WTC11 (cell line): ENCODE measurements around the gene SLC35F1. TPM values are rescaled to one million over a fixed set of nuclear protein-coding genes. Genes with fewer than 3 reads are reported as not detected.

Experiments
- ATAC-seq: fragments of 200-7000 bp; cut with Tn5 transposase; 2 replicates; pipeline ENCODE4 v1.10.0; 2021; ENCODE audit warnings: mild to moderate bottlenecking, moderate library complexity
- CTCF ChIA-PET: fragments of 300-600 bp; sonication (Branson Sonifier 250); formaldehyde crosslinking; loops from one replicate; lab custom pipeline; 2021; ENCODE audit warnings: antibody characterized with exemption; lab: Charles Lee
- POLR2A ChIA-PET: fragments of 350-600 bp; sonication (Branson Sonifier 250); formaldehyde crosslinking; loops from one replicate; lab custom pipeline; 2021; ENCODE audit warnings: antibody characterized with exemption; lab: Charles Lee
- DNase-seq: peaks from one replicate; pipeline ENCODE4 v3.0.0; 2021; ENCODE audit warnings: low spot score
- H3K27ac Mint-ChIP-seq: 2 replicates; pipeline ENCODE4 v1.8.0; 2021; ENCODE audit warnings: mixed read lengths
- H3K27me3 Mint-ChIP-seq: 2 replicates; pipeline ENCODE4 v1.8.0; 2021; ENCODE audit warnings: low read depth, mild to moderate bottlenecking, moderate library complexity, mixed read lengths
- H3K36me3 Mint-ChIP-seq: 2 replicates; pipeline ENCODE4 v1.8.0; 2021; ENCODE audit warnings: mixed read lengths
- H3K4me1 Mint-ChIP-seq: 2 replicates; pipeline ENCODE4 v1.8.0; 2022; ENCODE audit warnings: mixed read lengths
- H3K4me3 Mint-ChIP-seq: 2 replicates; pipeline ENCODE4 v1.8.0; 2021; ENCODE audit warnings: mild to moderate bottlenecking, moderate library complexity, mixed read lengths
- H3K9me3 Mint-ChIP-seq: 2 replicates; pipeline ENCODE4 v1.8.0; 2021; ENCODE audit warnings: mixed read lengths
- AFF4 ChIP-seq: sonication (generic); formaldehyde crosslinking; IDR thresholded peaks from 2 replicates; pipeline ENCODE4 v1.8.1; 2023; ENCODE audit warnings: mild to moderate bottlenecking, missing genetic modification reagents, borderline replicate concordance
- E2F1 ChIP-seq: sonication (generic); formaldehyde crosslinking; IDR thresholded peaks from 2 replicates; pipeline ENCODE4 v1.8.0; 2022; ENCODE audit warnings: mild to moderate bottlenecking, missing genetic modification reagents
- E2F5 ChIP-seq: sonication (generic); formaldehyde crosslinking; IDR thresholded peaks from 2 replicates; pipeline ENCODE4 v1.8.1; 2022; ENCODE audit warnings: mild to moderate bottlenecking, moderate library complexity, missing genetic modification reagents
- ELF4 ChIP-seq: sonication (generic); formaldehyde crosslinking; IDR thresholded peaks from 2 replicates; pipeline ENCODE4 v1.8.1; 2022; ENCODE audit warnings: low read depth, mild to moderate bottlenecking, moderate library complexity, missing genetic modification reagents
- GABPB1 ChIP-seq: sonication (generic); formaldehyde crosslinking; IDR thresholded peaks from 2 replicates; pipeline ENCODE4 v1.8.1; 2023; ENCODE audit warnings: mild to moderate bottlenecking, missing genetic modification reagents
- GTF2I ChIP-seq: fragments of 250-450 bp; sonication (Bioruptor Pico); conservative IDR thresholded peaks from 2 replicates; pipeline ENCODE4 v1.4.0; 2021; ENCODE audit warnings: mild to moderate bottlenecking
- MXD4 ChIP-seq: fragments of 250-450 bp; sonication (Bioruptor Pico); IDR thresholded peaks from 2 replicates; pipeline ENCODE4 v1.8.0; 2021; ENCODE audit warnings: mild to moderate bottlenecking, moderate library complexity, borderline replicate concordance
- NFE2L1 ChIP-seq: sonication (generic); formaldehyde crosslinking; IDR thresholded peaks from 2 replicates; pipeline ENCODE4 v1.8.1; 2023; ENCODE audit warnings: missing genetic modification reagents
- NFYB ChIP-seq: sonication (generic); formaldehyde crosslinking; conservative IDR thresholded peaks from 2 replicates; pipeline ENCODE4 v1.8.0; 2022; ENCODE audit warnings: low read depth, missing genetic modification reagents
- PRRX2 ChIP-seq: fragments of 250-450 bp; sonication (Bioruptor Pico); IDR thresholded peaks from 2 replicates; pipeline ENCODE4 v1.8.0; 2021; ENCODE audit warnings: mild to moderate bottlenecking
- RELA ChIP-seq: sonication (generic); formaldehyde crosslinking; IDR thresholded peaks from 2 replicates; pipeline ENCODE4 v1.8.1; 2022; ENCODE audit warnings: missing genetic modification reagents, mild to moderate bottlenecking, borderline replicate concordance
- RORB ChIP-seq: fragments of 250-450 bp; sonication (Bioruptor Pico); IDR thresholded peaks from 2 replicates; pipeline ENCODE4 v1.9.0; 2021; ENCODE audit warnings: mild to moderate bottlenecking
- USF2 ChIP-seq: sonication (generic); formaldehyde crosslinking; IDR thresholded peaks from 2 replicates; pipeline ENCODE4 v1.8.1; 2023; ENCODE audit warnings: mild to moderate bottlenecking, missing genetic modification reagents, moderate library complexity
- ZNF263 ChIP-seq: sonication (generic); formaldehyde crosslinking; IDR thresholded peaks from 2 replicates; pipeline ENCODE4 v1.8.1; 2022; ENCODE audit warnings: low read depth, mild to moderate bottlenecking, moderate library complexity, missing genetic modification reagents
- ZNF532 ChIP-seq: fragments of 250-450 bp; sonication (Bioruptor Pico); IDR thresholded peaks from 2 replicates; pipeline ENCODE4 v1.9.0; 2021; ENCODE audit warnings: mild to moderate bottlenecking, borderline replicate concordance
- ZNF671 ChIP-seq: fragments of 250-450 bp; sonication (Bioruptor Pico); IDR thresholded peaks from 2 replicates; pipeline ENCODE4 v1.8.0; 2021; ENCODE audit warnings: mild to moderate bottlenecking
- ZSCAN18 ChIP-seq: fragments of 250-450 bp; sonication (Bioruptor Pico); IDR thresholded peaks from 2 replicates; pipeline ENCODE4 v2.1.2; 2022; ENCODE audit warnings: mild to moderate bottlenecking, moderate library complexity
- total RNA-seq: library from RNA; stranded (reverse); gene quantifications from 3 replicates; pipeline ENCODE4 v1.2.3, GENCODE V29; 2021
- TF ChIP-seq, protein P1 (sequence below): fragments of 250-450 bp; sonication (Bioruptor Pico); IDR thresholded peaks from 2 replicates; pipeline ENCODE4 v1.9.0; 2021; ENCODE audit warnings: mild to moderate bottlenecking
- TF ChIP-seq, protein P2 (sequence below): sonication (generic); formaldehyde crosslinking; IDR thresholded peaks from 2 replicates; pipeline ENCODE4 v1.8.1; 2023; ENCODE audit warnings: mild to moderate bottlenecking, missing genetic modification reagents
- TF ChIP-seq, protein P3 (sequence below): sonication (generic); formaldehyde crosslinking; IDR thresholded peaks from 2 replicates; pipeline ENCODE4 v1.8.1; 2023; ENCODE audit warnings: mild to moderate bottlenecking, missing genetic modification reagents, moderate library complexity

SLC35F1 gene
- total RNA-seq, 1 experiment from 2014 or later, result 11.0 TPM

DNA sequence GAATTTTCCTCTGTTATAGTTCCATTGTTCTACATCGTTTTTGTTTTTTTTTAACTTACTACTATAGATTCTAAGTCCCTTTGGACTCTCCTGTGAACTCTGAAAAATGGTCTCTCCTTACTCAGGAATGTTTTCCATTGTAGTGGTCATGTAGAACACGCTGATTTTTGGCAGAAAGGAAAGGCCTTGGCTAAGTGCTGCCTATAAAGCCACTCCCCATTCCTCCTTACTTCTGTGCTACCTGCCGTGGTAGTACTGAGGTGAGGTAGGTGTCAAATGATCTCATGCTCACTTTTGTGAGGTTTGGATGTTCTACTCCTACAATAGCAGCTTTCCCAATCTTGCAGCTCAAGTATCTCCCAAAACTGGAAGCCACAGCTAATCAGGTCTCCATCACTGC is 270.7 kb downstream of the SLC35F1 start:
- no peak overlapping the region for H3K4me3 Mint-ChIP-seq
- 0 out of 2 replicates have a peak, but pooled peaks cover 3% of the 10 kb centered on the region for H3K4me1 Mint-ChIP-seq
- H3K27ac Mint-ChIP-seq, result no peak overlapping the region
- peaks cover 21% of the 10 kb centered on the region for H3K36me3 Mint-ChIP-seq
- no peaks in the 10 kb centered on the region; the same call in 1 of the 2 replicates for H3K27me3 Mint-ChIP-seq
- ATAC-seq, result no peak
- peaks cover 25% of the 10 kb centered on the region for H3K9me3 Mint-ChIP-seq
- TF ChIP-seq ZNF671 (CRISPR knock-in tag) (no peak), GABPB1 (CRISPR knock-in tag) (no peak), AFF4 (CRISPR knock-in tag) (no peak), NFYB (CRISPR knock-in tag) (no peak), ZNF532 (CRISPR knock-in tag) (no peak), MXD4 (CRISPR knock-in tag) (no peak), ELF4 (CRISPR knock-in tag) (no peak), USF2 (CRISPR knock-in tag) (no peak), ZNF263 (no peak), ZSCAN18 (CRISPR knock-in tag) (no peak), E2F5 (no peak), NFE2L1 (CRISPR knock-in tag) (no peak), GTF2I (CRISPR knock-in tag) (no peak), RELA (CRISPR knock-in tag) (no peak), RORB (CRISPR knock-in tag) (no peak), PRRX2 (CRISPR knock-in tag) (no peak), E2F1 (no peak)
- TF ChIP-seq, protein P1, sequence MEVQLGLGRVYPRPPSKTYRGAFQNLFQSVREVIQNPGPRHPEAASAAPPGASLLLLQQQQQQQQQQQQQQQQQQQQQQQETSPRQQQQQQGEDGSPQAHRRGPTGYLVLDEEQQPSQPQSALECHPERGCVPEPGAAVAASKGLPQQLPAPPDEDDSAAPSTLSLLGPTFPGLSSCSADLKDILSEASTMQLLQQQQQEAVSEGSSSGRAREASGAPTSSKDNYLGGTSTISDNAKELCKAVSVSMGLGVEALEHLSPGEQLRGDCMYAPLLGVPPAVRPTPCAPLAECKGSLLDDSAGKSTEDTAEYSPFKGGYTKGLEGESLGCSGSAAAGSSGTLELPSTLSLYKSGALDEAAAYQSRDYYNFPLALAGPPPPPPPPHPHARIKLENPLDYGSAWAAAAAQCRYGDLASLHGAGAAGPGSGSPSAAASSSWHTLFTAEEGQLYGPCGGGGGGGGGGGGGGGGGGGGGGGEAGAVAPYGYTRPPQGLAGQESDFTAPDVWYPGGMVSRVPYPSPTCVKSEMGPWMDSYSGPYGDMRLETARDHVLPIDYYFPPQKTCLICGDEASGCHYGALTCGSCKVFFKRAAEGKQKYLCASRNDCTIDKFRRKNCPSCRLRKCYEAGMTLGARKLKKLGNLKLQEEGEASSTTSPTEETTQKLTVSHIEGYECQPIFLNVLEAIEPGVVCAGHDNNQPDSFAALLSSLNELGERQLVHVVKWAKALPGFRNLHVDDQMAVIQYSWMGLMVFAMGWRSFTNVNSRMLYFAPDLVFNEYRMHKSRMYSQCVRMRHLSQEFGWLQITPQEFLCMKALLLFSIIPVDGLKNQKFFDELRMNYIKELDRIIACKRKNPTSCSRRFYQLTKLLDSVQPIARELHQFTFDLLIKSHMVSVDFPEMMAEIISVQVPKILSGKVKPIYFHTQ (CRISPR knock-in tag), result no peak
- TF ChIP-seq, protein P2, sequence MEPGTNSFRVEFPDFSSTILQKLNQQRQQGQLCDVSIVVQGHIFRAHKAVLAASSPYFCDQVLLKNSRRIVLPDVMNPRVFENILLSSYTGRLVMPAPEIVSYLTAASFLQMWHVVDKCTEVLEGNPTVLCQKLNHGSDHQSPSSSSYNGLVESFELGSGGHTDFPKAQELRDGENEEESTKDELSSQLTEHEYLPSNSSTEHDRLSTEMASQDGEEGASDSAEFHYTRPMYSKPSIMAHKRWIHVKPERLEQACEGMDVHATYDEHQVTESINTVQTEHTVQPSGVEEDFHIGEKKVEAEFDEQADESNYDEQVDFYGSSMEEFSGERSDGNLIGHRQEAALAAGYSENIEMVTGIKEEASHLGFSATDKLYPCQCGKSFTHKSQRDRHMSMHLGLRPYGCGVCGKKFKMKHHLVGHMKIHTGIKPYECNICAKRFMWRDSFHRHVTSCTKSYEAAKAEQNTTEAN, result no peak
- TF ChIP-seq, protein P3, sequence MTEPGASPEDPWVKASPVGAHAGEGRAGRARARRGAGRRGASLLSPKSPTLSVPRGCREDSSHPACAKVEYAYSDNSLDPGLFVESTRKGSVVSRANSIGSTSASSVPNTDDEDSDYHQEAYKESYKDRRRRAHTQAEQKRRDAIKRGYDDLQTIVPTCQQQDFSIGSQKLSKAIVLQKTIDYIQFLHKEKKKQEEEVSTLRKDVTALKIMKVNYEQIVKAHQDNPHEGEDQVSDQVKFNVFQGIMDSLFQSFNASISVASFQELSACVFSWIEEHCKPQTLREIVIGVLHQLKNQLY (CRISPR knock-in tag), result no peak
- ChIA-PET CTCF (no interaction called here), POLR2A (no interaction called here)
- no peak for DNase-seq
